Stimulated activated naive CD8-positive, alpha-beta T cell treated with anti-CD3 and anti-CD28 coated beads, Interleukin-15, amount 100 ng/mL, for 72 hours (primary cell): ENCODE results near the gene CCDC137.

ENCODE experiments used
- ATAC-seq: fragments of 150-1000 bp; cut with Tn5 transposase; 2 replicates; pipeline ENCODE4 v1.10.0; 2021; ENCODE audit warnings: mild to moderate bottlenecking, moderate library complexity
- DNase-seq, 2 donors: peaks; one replicate each; pipeline ENCODE4 v3.0.0; 2021 to 2022
- H3K27ac Mint-ChIP-seq, 2 donors: one replicate each; pipeline ENCODE4 v1.8.0; 2022; ENCODE audit warnings: mild to moderate bottlenecking in 2 of 2, mixed read lengths in 2 of 2, moderate library complexity in 2 of 2
- H3K27me3 Mint-ChIP-seq: one replicate; pipeline ENCODE4 v1.8.0; 2022; ENCODE audit warnings: mixed read lengths
- H3K4me1 Mint-ChIP-seq: one replicate; pipeline ENCODE4 v1.8.0; 2022; ENCODE audit warnings: mild to moderate bottlenecking, mixed read lengths
- H3K4me3 Mint-ChIP-seq, 2 donors: one replicate each; pipeline ENCODE4 v1.8.0; 2022; ENCODE audit warnings: mild to moderate bottlenecking in 2 of 2, mixed read lengths in 2 of 2, moderate library complexity in 1 of 2
- H3K9me3 Mint-ChIP-seq, 2 donors: one replicate each; pipeline ENCODE4 v1.8.0; 2022; ENCODE audit warnings: mixed read lengths in 2 of 2

Gene CCDC137

DNA sequence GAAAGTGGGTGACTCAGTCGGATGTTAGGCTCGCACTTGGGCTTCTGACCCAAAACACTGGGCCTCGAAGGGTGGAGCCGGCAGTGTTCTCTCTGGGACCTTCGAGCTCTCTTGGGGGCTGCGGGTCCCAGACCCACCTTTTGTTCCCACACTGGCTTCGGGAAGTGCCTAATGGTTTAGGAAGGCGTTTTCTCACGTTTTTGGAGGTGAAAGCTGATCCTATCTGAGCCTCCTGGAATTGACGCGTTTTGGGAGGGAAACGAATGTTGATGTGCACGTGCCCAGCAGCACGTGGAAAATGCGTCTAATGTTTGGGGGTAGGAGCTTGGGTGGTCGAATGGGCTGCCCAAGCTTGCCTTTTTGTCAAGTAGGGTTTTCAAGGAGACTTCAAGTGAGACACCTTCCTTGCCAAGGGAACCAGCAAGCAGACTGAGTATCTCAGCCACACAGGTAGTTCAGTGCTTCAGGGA, 17.9 kb downstream of the CCDC137 start:
- Mint-ChIP-seq H3K4me1 (peaks cover 62% of the 10 kb centered on the region), H3K9me3 (no peaks in the 10 kb centered on the region), H3K4me3 (peak overlapping the region; percentile 94 to 95), H3K27me3 (no peaks in the 10 kb centered on the region), H3K27ac (peak overlapping the region; percentile 93 to 97)
- peak; percentile 24 for ATAC-seq
- no peak for DNase-seq

DNA sequence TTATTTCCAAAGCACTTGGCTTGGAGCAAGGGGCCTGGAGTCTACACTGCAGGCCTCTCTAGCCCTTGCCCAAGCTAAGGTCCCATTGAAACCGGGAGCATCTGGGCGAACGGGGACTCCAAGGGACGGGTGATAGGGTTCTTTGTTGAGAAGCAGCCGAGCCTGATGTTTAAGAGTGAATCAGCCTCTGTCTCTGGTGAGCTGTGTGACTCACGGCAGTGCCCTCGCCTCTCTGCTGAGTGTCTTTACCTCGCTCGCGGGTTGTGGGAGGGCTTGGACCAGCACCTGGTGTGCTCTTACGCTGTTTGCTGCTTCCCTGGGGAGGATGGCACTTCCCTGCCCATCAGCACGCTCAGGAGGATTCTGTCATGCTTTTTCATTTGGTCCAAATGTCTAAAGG, 18.6 kb downstream of the CCDC137 start:
- DNase-seq (no peak), ATAC-seq (no peak)
- H3K27me3 Mint-ChIP-seq: no peaks in the 10 kb centered on the region
- H3K27ac Mint-ChIP-seq: peak overlapping the region in 1 of 2 donors; percentile 97
- H3K4me1 Mint-ChIP-seq: peaks cover 63% of the 10 kb centered on the region
- H3K9me3 Mint-ChIP-seq: no peaks in the 10 kb centered on the region
- H3K4me3 Mint-ChIP-seq: peak overlapping the region; percentile 94 to 95

DNA sequence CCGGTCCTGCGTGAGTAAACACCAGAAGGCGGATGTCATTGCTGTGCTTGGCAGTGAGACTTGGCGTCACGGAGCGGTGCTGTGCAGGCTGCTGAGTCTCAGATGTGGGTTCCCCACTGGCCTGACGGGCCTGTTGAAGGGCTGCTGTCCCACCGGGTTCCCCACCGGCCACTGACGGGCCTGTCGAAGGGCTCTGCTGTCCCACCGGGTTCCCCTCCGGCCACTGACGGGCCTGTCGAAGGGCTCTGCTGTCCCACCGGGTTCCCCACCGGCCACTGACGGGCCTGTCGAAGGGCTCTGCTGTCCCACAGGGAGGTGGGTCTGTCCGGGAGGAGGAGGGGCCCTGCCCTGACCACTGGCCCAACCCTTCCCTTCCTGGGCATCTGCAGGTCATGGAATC, 20.1 kb downstream of the CCDC137 start:
- H3K9me3 Mint-ChIP-seq: no peaks in the 10 kb centered on the region
- H3K4me1 Mint-ChIP-seq: peaks cover 60% of the 10 kb centered on the region
- DNase-seq: no peak
- no peak for ATAC-seq
- H3K27ac Mint-ChIP-seq: no peak overlapping the region
- no peak overlapping the region for H3K4me3 Mint-ChIP-seq
- H3K27me3 Mint-ChIP-seq: no peaks in the 10 kb centered on the region

DNA sequence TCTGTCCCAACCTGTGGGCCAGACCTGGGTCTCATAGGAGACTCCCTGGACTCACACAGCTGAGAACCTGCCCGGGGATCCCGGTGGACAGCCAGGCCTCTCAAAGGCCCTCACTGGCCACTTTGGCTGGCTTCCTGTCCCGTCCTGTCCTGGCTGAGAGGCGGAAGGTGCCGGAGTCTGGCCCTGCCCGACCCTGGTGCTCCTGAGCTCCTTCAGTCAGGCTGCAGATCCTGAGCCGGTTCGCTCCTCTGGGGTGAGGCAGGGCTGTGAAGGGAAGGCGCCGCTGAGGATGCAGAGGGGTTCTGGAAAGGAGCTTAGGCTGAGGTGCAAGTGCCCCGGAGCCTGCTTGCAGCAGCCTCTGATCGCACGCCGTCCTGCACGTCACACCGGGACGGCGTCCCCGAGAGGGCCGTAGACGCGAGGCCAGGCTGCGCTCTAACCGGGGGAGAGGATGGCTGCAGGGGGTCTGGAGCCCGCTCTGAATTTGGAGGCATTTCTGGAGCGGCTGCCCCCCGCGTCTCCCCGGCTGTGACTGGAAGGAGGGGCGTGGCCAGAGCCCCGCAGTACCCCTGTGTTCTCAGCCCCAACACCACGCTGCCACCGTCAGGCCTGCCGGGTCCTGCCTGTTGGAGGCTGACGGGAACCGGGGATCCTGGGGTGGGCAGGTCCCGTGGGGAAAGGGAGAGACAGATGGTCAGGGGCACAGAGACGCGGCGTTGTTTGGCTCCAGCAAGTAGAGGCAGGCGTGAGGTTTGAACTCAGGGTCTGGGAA, 21.4 kb downstream of the CCDC137 start:
- Mint-ChIP-seq H3K4me3 (no peak overlapping the region), H3K4me1 (peaks cover 46% of the 10 kb centered on the region), H3K9me3 (no peaks in the 10 kb centered on the region), H3K27me3 (no peaks in the 10 kb centered on the region), H3K27ac (peak overlapping the region in 1 of 2 donors; percentile 71)
- ATAC-seq (no peak), DNase-seq (no peak)

DNA sequence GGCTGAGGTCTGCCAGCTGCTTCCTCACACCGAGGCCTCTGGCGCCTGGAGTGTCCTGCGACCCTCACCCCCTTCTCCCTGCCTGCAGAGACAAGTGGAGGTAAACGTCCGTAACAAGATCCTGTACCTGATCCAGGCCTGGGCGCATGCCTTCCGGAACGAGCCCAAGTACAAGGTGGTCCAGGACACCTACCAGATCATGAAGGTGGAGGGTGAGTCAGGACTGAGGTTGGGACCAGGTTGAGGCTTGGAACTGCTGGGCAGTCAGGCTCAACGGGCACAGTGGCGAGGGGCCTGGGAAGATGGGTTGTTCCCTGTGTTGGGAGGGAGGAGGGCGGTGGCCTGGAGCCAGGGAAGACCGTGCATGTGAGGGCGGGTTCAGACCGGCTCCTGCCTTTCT, 22.1 kb downstream of the CCDC137 start:
- ATAC-seq: no peak
- Mint-ChIP-seq H3K27ac (no peak overlapping the region), H3K9me3 (no peaks in the 10 kb centered on the region), H3K4me3 (no peak overlapping the region), H3K27me3 (no peaks in the 10 kb centered on the region), H3K4me1 (peaks cover 46% of the 10 kb centered on the region)
- DNase-seq: no peak

DNA sequence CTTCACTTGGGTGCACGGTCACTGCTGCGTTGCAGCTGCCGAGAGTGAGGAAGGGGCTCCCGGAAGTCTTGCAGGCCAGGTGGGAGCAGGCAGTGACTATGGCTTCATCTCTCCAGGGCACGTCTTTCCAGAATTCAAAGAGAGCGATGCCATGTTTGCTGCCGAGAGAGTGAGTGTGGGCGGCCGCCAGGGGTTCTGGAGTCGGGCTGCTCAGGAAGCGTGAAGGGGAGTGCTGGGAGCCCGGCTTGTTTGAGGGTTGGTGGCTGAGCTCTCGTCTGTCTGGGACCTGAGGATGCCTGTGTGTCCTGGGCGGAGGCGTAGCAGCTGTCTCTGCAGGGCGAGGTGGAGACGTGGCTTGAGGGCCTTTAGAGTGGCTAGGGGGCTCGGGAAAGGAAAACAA, 23.5 kb downstream of the CCDC137 start:
- Mint-ChIP-seq H3K9me3 (no peaks in the 10 kb centered on the region), H3K27ac (no peak overlapping the region), H3K4me3 (peak overlapping the region in 1 of 2 donors; percentile 25), H3K4me1 (peaks cover 37% of the 10 kb centered on the region), H3K27me3 (no peaks in the 10 kb centered on the region)
- ATAC-seq: no peak
- no peak for DNase-seq

DNA sequence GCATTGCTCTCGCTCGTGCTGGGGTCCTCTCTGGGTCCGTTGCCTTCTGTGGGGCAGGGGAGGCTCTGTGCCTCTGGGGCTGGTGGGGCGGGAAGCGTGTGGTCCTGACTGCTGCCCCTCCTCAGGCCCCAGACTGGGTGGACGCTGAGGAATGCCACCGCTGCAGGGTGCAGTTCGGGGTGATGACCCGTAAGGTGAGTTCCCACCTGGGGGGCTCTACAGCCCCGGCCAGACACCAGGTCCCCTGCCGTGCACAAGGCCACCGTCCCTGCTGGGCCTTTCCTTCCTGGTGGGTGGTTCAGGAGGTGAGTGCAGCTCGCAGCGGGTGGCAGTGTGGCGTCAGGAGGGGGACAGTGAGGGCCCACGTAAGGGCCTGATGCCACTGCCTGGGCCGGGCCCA, 24.0 kb downstream of the CCDC137 start:
- H3K4me3 Mint-ChIP-seq: no peak overlapping the region
- no peak overlapping the region for H3K27ac Mint-ChIP-seq
- no peaks in the 10 kb centered on the region for H3K27me3 Mint-ChIP-seq
- DNase-seq (no peak), ATAC-seq (no peak)
- H3K4me1 Mint-ChIP-seq: peaks cover 33% of the 10 kb centered on the region
- H3K9me3 Mint-ChIP-seq: no peaks in the 10 kb centered on the region

DNA sequence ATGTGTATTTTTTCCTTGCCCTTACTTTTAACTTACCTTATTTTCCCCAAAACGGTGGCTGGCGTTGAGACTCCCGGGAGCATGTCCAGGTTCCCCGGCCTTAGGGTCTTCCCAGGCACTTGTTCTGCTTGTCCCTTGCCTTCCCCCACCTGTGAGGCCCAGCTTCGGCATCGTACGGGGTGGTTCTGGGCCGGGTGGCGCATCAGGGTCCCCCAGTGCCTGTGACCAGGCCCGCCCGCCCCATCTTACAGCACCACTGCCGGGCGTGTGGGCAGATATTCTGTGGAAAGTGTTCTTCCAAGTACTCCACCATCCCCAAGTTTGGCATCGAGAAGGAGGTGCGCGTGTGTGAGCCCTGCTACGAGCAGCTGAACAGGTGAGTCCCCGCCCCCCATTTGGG, 24.7 kb downstream of the CCDC137 start:
- Mint-ChIP-seq H3K4me3 (no peak overlapping the region), H3K27ac (peak overlapping the region in 1 of 2 donors; percentile 64), H3K27me3 (no peaks in the 10 kb centered on the region), H3K4me1 (peaks cover 26% of the 10 kb centered on the region), H3K9me3 (no peaks in the 10 kb centered on the region)
- ATAC-seq (no peak), DNase-seq (no peak)

DNA sequence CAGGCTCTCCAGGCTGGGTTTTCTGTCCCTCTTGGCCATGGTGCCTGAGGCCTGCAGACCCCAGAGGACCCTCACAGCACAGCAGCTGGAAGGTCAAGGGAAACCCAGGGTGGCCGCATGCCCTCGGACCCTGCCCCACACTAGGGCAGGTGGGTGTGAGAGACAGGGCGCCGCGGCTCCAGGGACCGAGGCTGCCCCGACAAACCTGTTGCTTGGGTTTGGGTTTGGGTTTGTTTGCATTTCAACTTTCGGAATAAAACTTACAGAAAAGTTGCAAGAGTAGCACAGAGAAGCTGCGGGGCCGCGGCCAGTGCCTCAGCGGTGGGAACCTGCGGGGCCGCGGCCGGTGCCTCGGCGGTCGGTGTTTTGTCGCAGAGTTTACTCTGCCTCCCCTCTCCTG, 25.1 kb downstream of the CCDC137 start:
- Mint-ChIP-seq H3K4me3 (no peak overlapping the region), H3K9me3 (no peaks in the 10 kb centered on the region), H3K27me3 (no peaks in the 10 kb centered on the region), H3K4me1 (peaks cover 22% of the 10 kb centered on the region), H3K27ac (no peak overlapping the region)
- no peak for DNase-seq
- ATAC-seq: no peak

DNA sequence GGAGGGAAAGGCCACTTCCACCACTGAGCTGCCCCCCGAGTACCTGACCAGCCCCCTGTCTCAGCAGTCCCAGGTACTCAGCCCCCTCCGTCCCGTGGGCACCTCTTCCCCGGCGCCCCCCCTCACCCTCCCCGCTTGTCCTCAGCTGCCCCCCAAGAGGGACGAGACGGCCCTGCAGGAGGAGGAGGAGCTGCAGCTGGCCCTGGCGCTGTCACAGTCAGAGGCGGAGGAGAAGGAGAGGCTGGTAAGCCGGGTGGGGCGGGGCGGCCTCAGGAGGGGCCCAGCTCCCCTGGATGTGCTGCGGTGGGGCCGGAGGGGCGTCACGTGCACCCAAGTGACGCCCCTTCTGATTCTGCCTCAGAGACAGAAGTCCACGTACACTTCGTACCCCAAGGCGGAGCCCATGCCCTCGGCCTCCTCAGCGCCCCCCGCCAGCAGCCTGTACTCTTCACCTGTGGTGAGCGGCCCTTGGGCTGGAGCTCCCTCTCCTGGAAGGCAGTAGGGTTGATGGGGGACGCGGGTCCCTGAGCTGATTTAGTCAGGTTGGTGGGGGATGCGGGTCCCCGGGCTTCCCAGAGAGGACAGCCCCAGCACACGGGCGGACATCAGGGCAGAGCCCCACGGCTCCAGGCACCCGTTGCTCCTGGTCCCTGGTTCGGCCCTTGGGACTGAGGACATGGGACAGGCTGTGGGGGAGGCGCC, 27.1 kb downstream of the CCDC137 start:
- ATAC-seq (peak; percentile 17), DNase-seq (no peak)
- no peaks in the 10 kb centered on the region for H3K27me3 Mint-ChIP-seq
- H3K27ac Mint-ChIP-seq: peak overlapping the region in 1 of 2 donors; percentile 59
- H3K4me3 Mint-ChIP-seq: no peak overlapping the region
- no peaks in the 10 kb centered on the region for H3K9me3 Mint-ChIP-seq
- H3K4me1 Mint-ChIP-seq: peaks cover 20% of the 10 kb centered on the region

DNA sequence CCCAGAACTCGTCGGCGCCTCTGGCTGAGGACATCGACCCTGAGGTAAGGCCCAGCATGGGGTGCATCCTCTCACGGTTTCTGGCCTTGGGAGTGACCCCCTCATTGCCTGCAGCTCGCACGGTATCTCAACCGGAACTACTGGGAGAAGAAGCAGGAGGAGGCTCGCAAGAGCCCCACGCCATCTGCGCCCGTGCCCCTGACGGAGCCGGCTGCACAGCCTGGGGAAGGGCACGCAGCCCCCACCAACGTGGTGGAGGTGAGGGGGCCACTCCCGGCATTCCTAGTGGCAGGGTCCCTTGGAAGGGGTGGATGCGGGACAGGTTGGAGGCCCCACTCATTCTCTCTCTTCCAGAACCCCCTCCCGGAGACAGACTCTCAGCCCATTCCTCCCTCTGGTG, 28.3 kb downstream of the CCDC137 start:
- no peaks in the 10 kb centered on the region for H3K27me3 Mint-ChIP-seq
- no peaks in the 10 kb centered on the region for H3K9me3 Mint-ChIP-seq
- H3K4me3 Mint-ChIP-seq: no peak overlapping the region
- H3K4me1 Mint-ChIP-seq: peaks cover 11% of the 10 kb centered on the region
- no peak overlapping the region for H3K27ac Mint-ChIP-seq
- ATAC-seq (no peak), DNase-seq (no peak)

DNA sequence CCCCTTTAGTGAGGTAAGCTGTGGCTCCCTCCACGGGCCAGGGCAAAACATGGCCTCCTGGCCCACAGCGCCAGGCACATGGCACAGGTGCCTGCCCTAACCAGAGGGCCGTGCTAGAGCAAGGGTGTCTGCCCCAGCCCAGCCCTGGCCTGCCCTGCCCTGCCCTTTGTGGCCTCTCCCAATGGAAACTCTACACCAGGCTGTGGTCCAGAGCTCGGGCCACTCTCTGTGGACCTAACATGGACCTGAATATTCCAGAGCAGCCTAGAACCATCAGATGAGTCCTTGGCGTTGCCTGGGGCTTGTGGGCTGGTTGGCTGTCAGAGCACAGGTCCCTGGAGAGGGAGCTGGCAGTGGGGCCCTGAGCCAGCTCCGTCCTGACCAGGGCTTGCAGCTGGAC, 28.7 kb downstream of the CCDC137 start:
- DNase-seq (no peak), ATAC-seq (no peak)
- Mint-ChIP-seq H3K27me3 (no peaks in the 10 kb centered on the region), H3K9me3 (no peaks in the 10 kb centered on the region), H3K27ac (no peak overlapping the region), H3K4me3 (no peak overlapping the region), H3K4me1 (peaks cover 11% of the 10 kb centered on the region)

DNA sequence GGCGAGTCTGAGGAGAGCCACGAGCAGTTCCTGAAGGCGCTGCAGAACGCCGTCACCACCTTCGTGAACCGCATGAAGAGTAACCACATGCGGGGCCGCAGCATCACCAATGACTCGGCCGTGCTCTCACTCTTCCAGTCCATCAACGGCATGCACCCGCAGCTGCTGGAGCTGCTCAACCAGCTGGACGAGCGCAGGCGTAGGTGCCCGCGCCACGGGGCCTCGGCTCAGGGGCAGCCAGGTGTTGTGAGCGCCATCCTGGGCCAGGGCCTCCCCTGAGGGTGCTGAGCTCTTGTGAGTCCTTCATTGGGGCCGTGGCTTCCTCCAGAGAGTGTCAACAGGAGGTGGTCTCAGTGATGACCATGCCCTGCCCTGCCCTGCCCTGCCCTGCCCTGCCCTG, 29.3 kb downstream of the CCDC137 start:
- Mint-ChIP-seq H3K9me3 (no peaks in the 10 kb centered on the region), H3K4me1 (peaks cover 17% of the 10 kb centered on the region), H3K4me3 (no peak overlapping the region), H3K27ac (no peak overlapping the region), H3K27me3 (no peaks in the 10 kb centered on the region)
- ATAC-seq (peak; percentile 14), DNase-seq (no peak)

DNA sequence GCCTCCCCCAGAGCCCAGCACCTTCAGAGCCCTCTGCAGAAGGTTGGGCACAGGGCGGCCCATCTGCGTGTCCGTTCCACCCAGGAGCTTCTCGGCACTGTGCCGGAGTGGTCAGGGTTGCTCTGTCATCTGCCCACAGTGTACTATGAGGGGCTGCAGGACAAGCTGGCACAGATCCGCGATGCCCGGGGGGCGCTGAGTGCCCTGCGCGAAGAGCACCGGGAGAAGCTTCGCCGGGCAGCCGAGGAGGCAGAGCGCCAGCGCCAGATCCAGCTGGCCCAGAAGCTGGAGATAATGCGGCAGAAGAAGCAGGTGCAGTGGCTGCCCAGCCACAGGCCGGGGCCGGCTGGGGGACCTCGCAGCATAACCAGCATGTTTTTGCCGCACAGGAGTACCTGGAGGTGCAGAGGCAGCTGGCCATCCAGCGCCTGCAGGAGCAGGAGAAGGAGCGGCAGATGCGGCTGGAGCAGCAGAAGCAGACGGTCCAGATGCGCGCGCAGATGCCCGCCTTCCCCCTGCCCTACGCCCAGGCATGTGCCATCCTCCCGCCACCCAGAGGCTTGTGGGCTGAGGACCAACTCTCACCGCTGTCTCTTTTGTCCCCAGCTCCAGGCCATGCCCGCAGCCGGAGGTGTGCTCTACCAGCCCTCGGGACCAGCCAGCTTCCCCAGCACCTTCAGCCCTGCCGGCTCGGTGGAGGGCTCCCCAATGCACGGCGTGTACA, 29.8 kb downstream of the CCDC137 start:
- no peaks in the 10 kb centered on the region for H3K27me3 Mint-ChIP-seq
- no peaks in the 10 kb centered on the region for H3K9me3 Mint-ChIP-seq
- peaks cover 23% of the 10 kb centered on the region for H3K4me1 Mint-ChIP-seq
- DNase-seq (no peak), ATAC-seq (peak; percentile 22)
- H3K27ac Mint-ChIP-seq: no peak overlapping the region
- no peak overlapping the region for H3K4me3 Mint-ChIP-seq

DNA sequence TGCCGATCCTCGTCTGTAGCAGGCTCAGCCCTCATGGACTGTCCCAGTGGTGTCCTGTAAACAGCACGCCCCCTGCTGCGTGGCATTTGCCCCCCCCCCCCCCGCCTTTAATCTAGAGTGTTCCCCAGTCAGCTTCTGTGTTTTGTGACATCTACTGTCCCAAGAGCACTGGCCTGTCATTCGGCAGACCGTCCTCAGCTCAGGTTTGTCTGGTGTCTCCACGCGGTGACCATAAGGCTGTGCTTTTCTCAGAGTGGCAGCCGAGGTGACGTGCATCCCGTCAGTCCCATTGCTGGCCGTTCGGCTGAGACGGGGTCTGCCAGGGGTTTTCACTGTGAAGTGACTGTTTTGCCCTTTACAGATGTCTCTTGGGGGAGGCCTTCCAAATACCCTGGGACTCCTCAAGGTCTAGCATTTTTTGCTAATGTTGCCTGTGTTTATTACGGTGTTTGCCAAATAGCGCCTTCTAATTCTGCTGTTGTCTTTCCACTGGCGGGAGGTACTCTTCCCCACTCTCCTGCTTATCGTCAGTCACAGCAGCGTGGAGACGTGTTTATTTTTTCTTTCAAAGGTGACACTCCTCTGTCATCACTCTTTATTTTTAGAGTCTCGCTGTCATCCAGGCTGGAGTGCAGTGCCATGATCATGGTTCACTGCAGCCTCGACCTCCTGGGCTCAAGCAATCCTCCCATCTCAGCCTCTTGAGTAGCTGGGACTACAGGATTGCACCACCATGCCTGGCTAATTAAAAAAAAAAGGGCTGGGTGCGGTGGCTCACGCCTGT, 30.9 kb downstream of the CCDC137 start:
- Mint-ChIP-seq H3K27ac (no peak overlapping the region), H3K4me3 (no peak overlapping the region), H3K4me1 (peaks cover 33% of the 10 kb centered on the region), H3K9me3 (no peaks in the 10 kb centered on the region), H3K27me3 (no peaks in the 10 kb centered on the region)
- ATAC-seq: no peak
- DNase-seq: no peak
